Lower leg skin (tissue), 3 donors: ENCODE data around the gene ARAP1.

Experiments
- POLR2A ChIP-seq, 2 donors: fragments of 450-650 bp; IDR thresholded peaks; one replicate each; pipeline ENCODE4 v1.6.1; 2016 to 2017; ENCODE audit warnings: antibody characterized with exemption in 2 of 2, mild to moderate bottlenecking in 1 of 2, moderate library complexity in 1 of 2
- TF ChIP-seq, protein P1 (sequence below), 3 donors: fragments of 450-650 bp; IDR thresholded peaks; one replicate each; pipeline ENCODE4 v1.5.1; 2016; ENCODE audit warnings: antibody characterized with exemption in 3 of 3, mild to moderate bottlenecking in 3 of 3, moderate library complexity in 2 of 3

- TF ChIP-seq, protein P1, sequence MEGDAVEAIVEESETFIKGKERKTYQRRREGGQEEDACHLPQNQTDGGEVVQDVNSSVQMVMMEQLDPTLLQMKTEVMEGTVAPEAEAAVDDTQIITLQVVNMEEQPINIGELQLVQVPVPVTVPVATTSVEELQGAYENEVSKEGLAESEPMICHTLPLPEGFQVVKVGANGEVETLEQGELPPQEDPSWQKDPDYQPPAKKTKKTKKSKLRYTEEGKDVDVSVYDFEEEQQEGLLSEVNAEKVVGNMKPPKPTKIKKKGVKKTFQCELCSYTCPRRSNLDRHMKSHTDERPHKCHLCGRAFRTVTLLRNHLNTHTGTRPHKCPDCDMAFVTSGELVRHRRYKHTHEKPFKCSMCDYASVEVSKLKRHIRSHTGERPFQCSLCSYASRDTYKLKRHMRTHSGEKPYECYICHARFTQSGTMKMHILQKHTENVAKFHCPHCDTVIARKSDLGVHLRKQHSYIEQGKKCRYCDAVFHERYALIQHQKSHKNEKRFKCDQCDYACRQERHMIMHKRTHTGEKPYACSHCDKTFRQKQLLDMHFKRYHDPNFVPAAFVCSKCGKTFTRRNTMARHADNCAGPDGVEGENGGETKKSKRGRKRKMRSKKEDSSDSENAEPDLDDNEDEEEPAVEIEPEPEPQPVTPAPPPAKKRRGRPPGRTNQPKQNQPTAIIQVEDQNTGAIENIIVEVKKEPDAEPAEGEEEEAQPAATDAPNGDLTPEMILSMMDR (IDR thresholded peaks at IDR 0.05): no peak
- TF ChIP-seq POLR2A (IDR thresholded peaks at IDR 0.05): no peak
Observed at GRCh38 chr11:72707032-72707431, 45.2 kb downstream of the ARAP1 start.
